Measurements from ENCODE around the gene ADGRG1. TPM values are rescaled to one million over a fixed set of nuclear protein-coding genes. Genes with fewer than 3 reads are reported as not detected.
"Not testable (repeated sequence)": the region's sequence is repeated elsewhere in the genome, so short reads cannot be mapped to it uniquely, and the experiment has no call there.

Gene ADGRG1
- total RNA-seq, result 10 to 100 TPM; 28.0 to 28.5 TPM
- long read RNA-seq, donor 1, partial matches to known transcripts, result 5 of 6 reads
- long read RNA-seq, donor 1, other reads (novel, unspliced or antisense), result 1 of 6 reads
- long read RNA-seq, donor 2, partial matches to known transcripts, result 25 of 29 reads
- long read RNA-seq, donor 2, other reads (novel, unspliced or antisense), result 4 of 29 reads

DNA sequence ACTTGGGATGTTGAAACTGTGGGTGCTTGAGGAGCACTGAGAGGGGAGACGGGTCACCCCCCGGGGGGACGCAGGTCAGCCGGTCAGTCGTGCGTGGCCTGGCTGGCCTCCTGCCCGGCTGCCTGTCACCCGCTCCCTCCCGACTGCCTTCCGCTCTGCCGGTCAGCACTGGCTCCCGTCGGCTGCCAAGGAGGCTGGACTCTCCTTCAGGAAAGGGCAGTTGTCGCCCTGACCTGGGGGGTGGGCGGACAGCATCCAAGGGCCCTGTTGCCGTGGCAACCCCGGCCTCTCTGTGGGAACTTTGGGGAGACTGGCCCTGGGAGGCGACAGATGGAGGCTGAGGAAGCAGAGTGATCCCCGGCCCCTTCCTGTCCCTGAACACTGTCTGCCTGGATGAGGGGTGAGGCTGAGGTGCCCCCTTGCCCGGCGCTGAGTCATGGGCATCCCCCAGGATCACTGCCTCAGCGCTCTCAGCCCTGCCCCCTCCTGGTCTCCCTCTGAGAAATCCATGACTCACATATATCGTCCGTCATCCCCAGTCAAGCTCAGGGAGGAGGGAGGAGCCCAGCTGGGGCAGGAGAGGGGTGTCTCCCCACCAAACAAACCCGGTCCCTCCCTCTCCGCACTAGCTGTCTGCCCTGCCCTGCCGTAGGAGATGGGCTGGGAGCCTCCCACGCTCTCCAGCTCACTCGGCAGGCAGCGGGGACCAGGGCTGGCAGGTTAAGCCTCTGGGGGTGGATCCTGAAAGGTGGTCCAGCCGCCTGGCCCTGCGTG, at the start of gene ADGRG1:
Gene ADGRG1 (plus strand): TSS at position 623 of the 774 bp plus-strand sequence. CDS start 21,658 bp downstream, outside the sequence.
- intact Hi-C loops (cut with DNase I), result no loop called here
- DNase-seq (ENCODE audit: low spot score), result peak; percentile 94

DNA sequence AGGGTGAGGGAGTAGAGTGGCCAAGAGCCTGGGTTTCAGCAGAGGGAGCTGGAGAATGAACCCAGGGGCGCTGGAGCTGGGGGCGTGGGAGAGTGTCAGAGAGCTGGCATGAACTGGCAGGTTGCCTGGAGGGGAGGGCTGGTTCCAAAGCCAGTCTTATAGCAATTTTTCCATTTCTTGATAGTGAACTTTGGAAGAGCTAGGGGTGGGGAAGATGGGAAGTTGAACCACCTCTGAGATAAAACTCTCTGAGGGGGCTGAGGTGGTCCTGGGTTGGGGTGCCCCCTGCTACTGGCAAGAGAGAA, 49.1 kb upstream of the ADGRG1 start:
- intact Hi-C loops (cut with DNase I), result loop anchor here in 1 of 2 donors (5.0 kb wide), 1 partner anchor 68 kb away; no protein-coding TSS in a partner anchor
- DNase-seq (ENCODE audit: low spot score), result no peak

DNA sequence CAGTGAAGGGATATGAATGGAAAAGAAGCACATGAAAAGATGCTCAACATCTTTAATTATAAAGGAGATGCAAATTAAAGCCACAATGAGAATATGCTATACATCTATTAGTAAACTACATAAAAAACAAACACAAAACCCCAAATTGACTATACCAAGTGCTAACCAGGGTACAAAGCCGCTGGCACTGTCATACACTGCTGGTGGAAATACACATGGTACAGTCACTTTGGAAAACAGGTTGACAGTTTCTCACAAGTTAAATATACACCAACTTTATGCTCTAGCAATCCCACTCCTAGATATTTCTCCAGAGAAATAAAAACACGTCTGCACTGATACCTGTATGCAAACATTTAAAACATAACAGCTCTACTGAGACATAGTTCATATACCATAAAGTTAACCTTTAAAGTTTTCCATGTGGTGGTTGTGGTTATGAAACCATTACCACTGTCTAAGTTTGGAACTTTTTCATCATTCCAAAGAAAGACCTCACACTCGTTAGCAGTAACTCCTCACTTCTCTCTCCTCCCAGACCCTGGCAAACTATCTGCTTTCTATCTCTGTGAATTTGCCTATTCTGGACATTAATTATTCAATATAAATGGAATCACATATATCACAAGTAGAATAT, 43.3 kb upstream of the ADGRG1 start:
- DNase-seq (ENCODE audit: low spot score), result peak; percentile 19
- intact Hi-C loops (cut with DNase I), result no loop called here

GRCh38 chr16:57588831-57589230, 39.6 kb upstream of the ADGRG1 start:
- DNase-seq (ENCODE audit: low spot score), result no peak
- intact Hi-C loops (cut with DNase I), result no loop called here

GRCh38 chr16:57589374-57589773, 39.1 kb upstream of the ADGRG1 start:
- no peak for DNase-seq (ENCODE audit: low spot score)
- intact Hi-C loops (cut with DNase I), result no loop called here

- DNase-seq (ENCODE audit: low spot score), result peak; percentile 69
- intact Hi-C loops (cut with DNase I), result loop anchor here in 1 of 2 donors (5.0 kb wide), 1 partner anchor 57 kb away; no protein-coding TSS in a partner anchor
These were observed 37.8 kb upstream of the ADGRG1 start for GRCh38 chr16:57590654-57591085.

DNA sequence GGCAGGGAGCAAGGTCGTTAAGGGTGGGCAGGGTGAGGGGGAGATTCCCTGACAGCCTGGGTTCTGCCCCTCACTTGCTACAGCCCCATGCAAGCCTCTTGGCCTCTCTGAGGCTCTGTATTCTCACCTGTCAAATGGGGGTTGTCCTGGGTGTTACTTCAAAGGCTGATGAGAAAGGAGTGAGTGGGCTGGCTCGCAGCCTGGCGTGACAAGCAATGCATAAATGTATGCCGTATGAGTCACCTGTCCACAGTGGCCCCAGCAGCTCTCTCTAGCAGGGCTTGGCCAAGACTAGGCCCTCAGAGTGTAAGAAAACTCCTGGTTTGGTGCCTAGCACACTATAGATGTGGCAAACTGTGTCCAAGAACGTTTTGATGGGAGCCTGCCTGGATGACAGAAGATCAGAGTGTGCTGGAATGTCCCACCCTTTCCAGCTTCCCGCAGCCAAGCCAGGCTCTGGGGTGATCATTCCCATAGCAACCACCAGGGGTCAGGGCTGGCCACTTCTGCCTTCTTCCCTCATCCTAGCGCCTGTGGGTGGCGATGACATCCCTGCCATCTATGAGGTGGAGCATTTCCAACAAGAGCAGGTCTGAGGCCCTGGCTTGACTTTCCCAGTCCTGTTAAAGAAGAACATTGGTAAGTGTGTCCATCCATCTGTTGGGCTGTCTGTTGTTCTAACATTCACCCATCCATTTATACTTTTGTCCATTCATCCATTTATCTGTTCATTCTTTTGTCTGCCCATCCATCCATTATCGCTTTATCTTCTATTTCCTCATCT, 37.2 kb upstream of the ADGRG1 start:
- peak; percentile 92 for DNase-seq (ENCODE audit: low spot score)
- intact Hi-C loops (cut with DNase I), result loop anchor here in 1 of 2 donors (5.0 kb wide), 1 partner anchor 56 kb away; no protein-coding TSS in a partner anchor

DNA sequence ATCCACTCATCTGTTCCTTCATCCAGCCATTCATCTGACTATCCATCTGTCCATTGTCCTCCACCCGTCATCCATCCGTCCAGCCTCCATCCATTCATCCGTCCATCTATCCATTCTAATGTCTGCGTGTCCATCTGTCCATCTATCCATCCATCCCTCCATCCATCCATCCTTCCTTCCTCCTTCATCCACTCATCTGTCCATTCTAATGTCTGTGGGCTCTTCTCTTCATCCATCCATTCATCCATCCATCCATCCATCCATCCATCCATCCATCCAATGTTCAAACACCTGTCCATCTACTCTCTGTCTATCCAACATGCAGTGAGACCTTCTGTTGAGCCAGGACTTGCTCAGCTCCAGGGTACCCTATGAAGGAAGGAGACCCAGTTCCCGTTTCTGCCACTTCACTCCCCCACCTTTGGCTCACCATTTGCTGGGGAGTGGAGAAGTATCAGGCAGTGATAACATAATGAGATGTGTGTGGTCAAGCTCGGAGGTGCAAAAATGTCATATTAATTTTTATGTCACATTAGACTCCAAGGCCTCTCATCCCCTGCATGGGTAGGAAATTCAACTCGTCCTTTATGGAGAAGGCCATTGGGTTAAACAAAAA, 36.5 kb upstream of the ADGRG1 start:
- intact Hi-C loops (cut with DNase I), result loop anchor here in 1 of 2 donors (5.0 kb wide), 1 partner anchor 55 kb away; no protein-coding TSS in a partner anchor
- DNase-seq (ENCODE audit: low spot score), result no peak

DNA sequence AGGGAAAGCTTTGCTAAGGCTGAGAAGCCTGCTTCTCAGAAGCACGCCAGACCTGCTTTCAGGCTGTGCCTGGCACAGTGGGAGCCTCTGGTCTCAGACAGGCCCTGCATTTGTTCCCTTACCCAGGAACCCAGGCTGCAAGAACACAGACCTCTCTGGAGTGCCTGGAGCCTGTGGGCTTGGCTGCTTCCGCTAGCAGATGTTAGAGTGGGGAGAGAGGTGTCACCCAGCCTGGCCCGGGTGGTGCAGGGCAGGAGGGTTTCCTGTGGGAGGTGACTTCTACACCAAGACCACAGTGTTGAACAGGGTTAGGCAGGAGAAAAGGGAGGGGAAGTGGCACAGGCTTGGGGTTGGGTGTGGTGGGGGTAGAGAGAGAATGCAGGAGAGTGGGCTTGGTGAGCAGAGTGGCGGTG, 35.8 kb upstream of the ADGRG1 start:
- intact Hi-C loops (cut with DNase I), result loop anchor here in 1 of 2 donors (5.0 kb wide), 1 partner anchor 55 kb away; no protein-coding TSS in a partner anchor

DNA sequence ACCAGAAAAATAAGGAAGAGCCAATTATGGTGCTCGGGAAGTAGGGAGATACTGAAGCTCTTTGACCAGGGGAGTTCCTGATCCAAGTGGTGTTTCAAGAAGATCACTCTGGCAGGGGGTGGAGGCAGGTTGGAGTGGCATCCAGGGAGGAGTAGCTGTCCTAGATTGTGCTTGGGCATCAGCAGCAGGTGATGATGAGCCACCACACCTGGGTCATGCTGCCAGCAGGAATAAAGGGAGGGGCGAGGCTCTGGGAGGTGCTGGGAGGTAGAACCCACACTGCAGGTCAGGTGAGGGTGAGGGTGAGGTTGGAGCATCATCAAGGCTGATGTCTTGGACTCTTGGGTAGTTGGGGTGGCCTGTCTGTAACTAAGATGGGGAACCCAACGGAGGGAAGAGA, 35.4 kb upstream of the ADGRG1 start:
- intact Hi-C loops (cut with DNase I), result loop anchor here in 1 of 2 donors (5.0 kb wide), 1 partner anchor 54 kb away; no protein-coding TSS in a partner anchor
- DNase-seq (ENCODE audit: low spot score), result peak; percentile 9

More for the DNA sequence above, 35.8 kb upstream of the ADGRG1 start:
- peak; percentile 78 for DNase-seq (ENCODE audit: low spot score)

GRCh38 chr16:57593990-57594389, 34.4 kb upstream of the ADGRG1 start:
- intact Hi-C loops (cut with DNase I), result loop anchor here in 1 of 2 donors (5.0 kb wide), 1 partner anchor 53 kb away; no protein-coding TSS in a partner anchor
- DNase-seq (ENCODE audit: low spot score), result no peak

DNA sequence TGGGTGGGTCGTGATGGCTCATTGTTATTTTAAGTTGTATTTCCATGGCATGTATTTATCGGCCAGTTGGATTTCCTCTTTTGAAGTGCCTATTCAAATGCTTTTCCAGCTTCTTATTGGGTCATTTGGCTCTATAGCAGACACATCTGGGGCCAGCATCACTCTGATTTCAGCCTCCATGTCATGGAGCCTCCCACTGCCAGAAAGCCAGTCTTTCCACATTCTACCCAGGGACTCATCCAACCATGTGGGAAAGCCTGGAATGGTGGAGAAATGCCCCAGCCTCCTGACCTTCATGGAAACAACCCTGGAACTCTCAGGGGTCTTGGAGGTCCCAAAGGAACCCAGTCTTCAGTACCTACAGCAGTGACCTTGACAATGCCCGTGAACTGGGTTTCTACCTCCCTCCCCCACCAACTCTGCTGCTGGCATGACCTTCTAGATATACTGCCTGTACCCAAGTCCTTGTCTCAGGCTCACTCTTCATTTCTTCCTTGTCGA, 33.8 kb upstream of the ADGRG1 start:
- intact Hi-C loops (cut with DNase I), result loop anchor here in 1 of 2 donors (5.0 kb wide), 1 partner anchor 53 kb away; no protein-coding TSS in a partner anchor

GRCh38 chr16:57596234-57596633, 32.2 kb upstream of the ADGRG1 start:
- DNase-seq (ENCODE audit: low spot score); intact Hi-C loops (cut with DNase I): not testable (repeated sequence)

More for the DNA sequence above, 33.8 kb upstream of the ADGRG1 start:
- no peak for DNase-seq (ENCODE audit: low spot score)

- intact Hi-C loops (cut with DNase I), result no loop called here
- DNase-seq (ENCODE audit: low spot score), result no peak
These were observed 30.0 kb upstream of the ADGRG1 start for GRCh38 chr16:57598437-57598836.

- intact Hi-C loops (cut with DNase I), result no loop called here
- DNase-seq (ENCODE audit: low spot score), result peak; percentile 86
These were observed 28.2 kb upstream of the ADGRG1 start for GRCh38 chr16:57600048-57600835.

- intact Hi-C loops (cut with DNase I), result no loop called here
These were observed 27.4 kb upstream of the ADGRG1 start for GRCh38 chr16:57600952-57601580.

GRCh38 chr16:57601801-57602478, 26.5 kb upstream of the ADGRG1 start:
- no peak for DNase-seq (ENCODE audit: low spot score)
- intact Hi-C loops (cut with DNase I), result no loop called here

More at GRCh38 chr16:57600952-57601580, 27.4 kb upstream of the ADGRG1 start:
- DNase-seq (ENCODE audit: low spot score), result no peak

All from posterior vena cava (tissue), 2 donors.